Uterus (tissue), 4 donors: Measurements from ENCODE around the gene RO60. TPM values are rescaled to one million over a fixed set of nuclear protein-coding genes. Genes with fewer than 3 reads are reported as not detected.

Experiments used
- DNase-seq, 2 donors: peaks; one replicate each; pipeline ENCODE4 v3.0.0-alpha.2; 2019 to 2020
- H3K27ac ChIP-seq, 2 donors: fragments of 200-600 bp; sonication (generic); 1 replicate in 1 of 2; 2 replicates in 1 of 2; pipeline ENCODE4 v1.5.1; 2016 to 2018
- H3K27me3 ChIP-seq, 2 donors: fragments of 200-600 bp; sonication (generic); one replicate each; pipeline ENCODE4 v1.5.1; 2018 to 2019; ENCODE audit warnings: control low read depth in 1 of 2
- H3K36me3 ChIP-seq, 2 donors: fragments of 200-600 bp; sonication (generic); one replicate each; pipeline ENCODE4 v1.5.1; 2019; ENCODE audit warnings: control low read depth in 1 of 2
- H3K4me1 ChIP-seq, 2 donors: fragments of 200-600 bp; sonication (generic); one replicate each; pipeline ENCODE4 v1.5.1; 2018 to 2019; ENCODE audit warnings: control low read depth in 1 of 2
- H3K4me3 ChIP-seq, 2 donors: fragments of 200-600 bp; sonication (generic); 1 replicate in 1 of 2; 2 replicates in 1 of 2; pipeline ENCODE4 v1.5.1; 2018 to 2019; ENCODE audit warnings: mild to moderate bottlenecking in 1 of 2
- H3K9me3 ChIP-seq, 2 donors: fragments of 200-600 bp; sonication (generic); one replicate each; pipeline ENCODE4 v1.5.1; 2019; ENCODE audit warnings: control low read depth in 1 of 2
- CTCF ChIP-seq, 4 experiments: fragments of 200-600 bp in 2 of 4; fragments of 450-650 bp in 2 of 4; sonication (generic) in 2 of 4; IDR thresholded peaks; one replicate each; pipeline ENCODE4 v1.5.1; 2016 to 2019; ENCODE audit warnings: antibody characterized with exemption in 4 of 4, mild to moderate bottlenecking in 2 of 4, moderate library complexity in 1 of 4
- POLR2A ChIP-seq, 2 donors: fragments of 450-650 bp; IDR thresholded peaks; one replicate each; pipeline ENCODE4 v1.6.1; 2016; ENCODE audit warnings: antibody characterized with exemption in 2 of 2, mild to moderate bottlenecking in 1 of 2, moderate library complexity in 1 of 2
- intact Hi-C: fragments of 100-400 bp; cut with DNase I; formaldehyde crosslinking; loops from one replicate; pipeline ENCODE4 v1.15.1; 2023; ENCODE audit warnings: low total_unique reads
- total RNA-seq, 4 donors: library from RNA; depleted of rRNA in 3 of 4; stranded (reverse); fragments of >200 nt in 3 of 4; gene quantifications; one replicate each; pipeline versions ENCODE4 v1.1.0 to v1.2.4, GENCODE V29; 2014 to 2023
- donor health status: DM: yes; HTN: yes; CAD: no.

Gene RO60
- total RNA-seq, 4 donors from 2014 or later: 68.9 to 290 (median 98.1) TPM

- Histone ChIP-seq H3K9me3 (no peaks in the 10 kb centered on the region), H3K4me1 (no peaks in the 10 kb centered on the region), H3K36me3 (no peaks in the 10 kb centered on the region), H3K27ac (no peak overlapping the region), H3K27me3 (no peaks in the 10 kb centered on the region), H3K4me3 (no peak overlapping the region)
- DNase-seq: no peak
- TF ChIP-seq CTCF (IDR thresholded peaks at IDR 0.05): no peak
- no peak for TF ChIP-seq POLR2A (IDR thresholded peaks at IDR 0.05)
- intact Hi-C loops: no loop called here
These were observed 11.0 kb downstream of the RO60 start for GRCh38 chr1:193070386-193070753.

- Histone ChIP-seq H3K4me3 (no peak overlapping the region), H3K27me3 (no peaks in the 10 kb centered on the region), H3K36me3 (no peaks in the 10 kb centered on the region), H3K9me3 (no peaks in the 10 kb centered on the region), H3K27ac (no peak overlapping the region), H3K4me1 (no peaks in the 10 kb centered on the region)
- TF ChIP-seq POLR2A (IDR thresholded peaks at IDR 0.05) (no peak), CTCF (IDR thresholded peaks at IDR 0.05) (no peak)
- DNase-seq: no peak
- intact Hi-C loops: no loop called here
These were observed 11.5 kb downstream of the RO60 start for GRCh38 chr1:193070942-193071341.

GRCh38 chr1:193077991-193078390 lies 18.6 kb downstream of the RO60 start:
- Histone ChIP-seq H3K4me3 (no peak overlapping the region), H3K27ac (no peak overlapping the region), H3K36me3 (peaks cover 0 to 4% of the 10 kb centered on the region in 2 donors), H3K27me3 (no peaks in the 10 kb centered on the region), H3K9me3 (no peaks in the 10 kb centered on the region), H3K4me1 (no peaks in the 10 kb centered on the region)
- TF ChIP-seq POLR2A (IDR thresholded peaks at IDR 0.05): no peak
- TF ChIP-seq CTCF (IDR thresholded peaks at IDR 0.05): no peak
- DNase-seq: no peak
- intact Hi-C loops: no loop called here

- peaks cover 0 to 4% of the 10 kb centered on the region in 2 donors for H3K36me3 ChIP-seq
- intact Hi-C loops: no loop called here
These were observed 19.8 kb downstream of the RO60 start for GRCh38 chr1:193079187-193079586.

More at GRCh38 chr1:193079187-193079586, 19.8 kb downstream of the RO60 start:
- TF ChIP-seq CTCF (IDR thresholded peaks at IDR 0.05): no peak
- TF ChIP-seq POLR2A (IDR thresholded peaks at IDR 0.05): no peak
- H3K27me3 ChIP-seq: no peaks in the 10 kb centered on the region
- H3K4me3 ChIP-seq: no peak overlapping the region
- no peaks in the 10 kb centered on the region for H3K9me3 ChIP-seq
- no peak overlapping the region for H3K27ac ChIP-seq
- no peak for DNase-seq
- H3K4me1 ChIP-seq: no peaks in the 10 kb centered on the region
